Activated CD4-positive, alpha-beta T cell treated with anti-CD3 and anti-CD28 coated beads, Interleukin-2, amount 10 ng/mL, durations not matched to agents 7 days and 5 days (primary cell): ENCODE measurements around the gene ACSS1. TPM values are rescaled to one million over a fixed set of nuclear protein-coding genes. Genes with fewer than 3 reads are reported as not detected.
A peak's percentile ranks its signal among the peaks of the same experiment; 100 is the strongest.

Source experiments
- CTCF ChIA-PET: fragments of 350-600 bp; sonication (Branson Sonifier 250); formaldehyde crosslinking; loops from one replicate; lab custom pipeline; 2021; ENCODE audit warnings: antibody characterized with exemption; lab: Charles Lee
- POLR2A ChIA-PET: fragments of 350-600 bp; sonication (Branson Sonifier 250); formaldehyde crosslinking; loops from one replicate; lab custom pipeline; 2021; ENCODE audit warnings: antibody characterized with exemption; lab: Charles Lee
- DNase-seq: peaks from one replicate; pipeline ENCODE4 v3.0.0-alpha.2; 2020
- H3K27ac Mint-ChIP-seq: one replicate; pipeline ENCODE4 v1.8.0; 2021; ENCODE audit warnings: mild to moderate bottlenecking, moderate library complexity, mixed read lengths
- H3K27me3 Mint-ChIP-seq: one replicate; pipeline ENCODE4 v1.8.0; 2021; ENCODE audit warnings: mixed read lengths
- H3K36me3 Mint-ChIP-seq: one replicate; pipeline ENCODE4 v1.8.0; 2021; ENCODE audit warnings: low read depth, mixed read lengths
- H3K4me1 Mint-ChIP-seq: one replicate; pipeline ENCODE4 v1.8.0; 2021; ENCODE audit warnings: mixed read lengths
- H3K4me3 Mint-ChIP-seq: one replicate; pipeline ENCODE4 v1.8.0; 2021; ENCODE audit warnings: mild to moderate bottlenecking, moderate library complexity, mixed read lengths
- H3K9me3 Mint-ChIP-seq: one replicate; pipeline ENCODE4 v1.8.0; 2021; ENCODE audit warnings: mixed read lengths
- total RNA-seq, 2 experiments: library from RNA; stranded (reverse); gene quantifications; one replicate each; pipeline ENCODE4 v1.2.3, GENCODE V29; 2021

The ACSS1 gene
- total RNA-seq, 2 experiments from 2014 or later, result 41.1 to 54.1 TPM

- no peak overlapping the region for H3K4me3 Mint-ChIP-seq
- H3K27ac Mint-ChIP-seq, result no peak overlapping the region
- ChIA-PET CTCF (interaction anchor here (0.6 kb wide), 1 partner anchor 73 kb away, joined by 6 read pairs; no protein-coding TSS in a partner anchor), POLR2A (no interaction called here)
- H3K36me3 Mint-ChIP-seq, result no peaks in the 10 kb centered on the region
- peaks cover 81% of the 10 kb centered on the region for H3K27me3 Mint-ChIP-seq
- peaks cover 3% of the 10 kb centered on the region for H3K4me1 Mint-ChIP-seq
- DNase-seq, result no peak
- H3K9me3 Mint-ChIP-seq, result no peaks in the 10 kb centered on the region
Observed at GRCh38 chr20:25073544-25073943, 15.6 kb upstream of the ACSS1 start.

- Mint-ChIP-seq H3K27me3 (peaks cover 73% of the 10 kb centered on the region), H3K9me3 (no peaks in the 10 kb centered on the region), H3K27ac (no peak overlapping the region), H3K4me3 (no peak overlapping the region), H3K36me3 (no peaks in the 10 kb centered on the region), H3K4me1 (peaks cover 3% of the 10 kb centered on the region)
- DNase-seq, result no peak
- POLR2A ChIA-PET, result no interaction called here
- CTCF ChIA-PET, result no interaction called here
Observed at GRCh38 chr20:25072226-25072811, 14.4 kb upstream of the ACSS1 start.

GRCh38 chr20:25071734-25072133, 13.8 kb upstream of the ACSS1 start:
- Mint-ChIP-seq H3K4me1 (peaks cover under 1% of the 10 kb centered on the region), H3K36me3 (no peaks in the 10 kb centered on the region), H3K27ac (no peak overlapping the region), H3K4me3 (no peak overlapping the region), H3K27me3 (peaks cover 68% of the 10 kb centered on the region), H3K9me3 (no peaks in the 10 kb centered on the region)
- DNase-seq, result no peak
- CTCF ChIA-PET, result interaction anchor here (1.2 kb wide), 1 partner anchor 9 kb away, joined by 4 read pairs; no protein-coding TSS in a partner anchor
- POLR2A ChIA-PET, result no interaction called here

- ChIA-PET CTCF (interaction anchor here (0.6 to 1.2 kb wide), 3 partner anchors 8 to 702 kb away, joined by 3 to 4 read pairs (median 3); no protein-coding TSS in a partner anchor), POLR2A (no interaction called here)
- H3K27ac Mint-ChIP-seq, result no peak overlapping the region
- H3K4me3 Mint-ChIP-seq, result no peak overlapping the region
- no peaks in the 10 kb centered on the region for H3K36me3 Mint-ChIP-seq
- H3K9me3 Mint-ChIP-seq, result no peaks in the 10 kb centered on the region
- H3K27me3 Mint-ChIP-seq, result peaks cover 61% of the 10 kb centered on the region
- DNase-seq, result no peak
- H3K4me1 Mint-ChIP-seq, result peaks cover 1% of the 10 kb centered on the region
Observed at GRCh38 chr20:25070821-25071473, 13.0 kb upstream of the ACSS1 start.

GRCh38 chr20:25067102-25067987, 9.4 kb upstream of the ACSS1 start:
- CTCF ChIA-PET, result interaction anchor here (1.0 kb wide), 1 partner anchor 11 kb away, joined by 3 read pairs; no protein-coding TSS in a partner anchor
- H3K36me3 Mint-ChIP-seq, result no peaks in the 10 kb centered on the region
- no peak overlapping the region for H3K4me3 Mint-ChIP-seq
- DNase-seq, result no peak
- peaks cover 38% of the 10 kb centered on the region for H3K27me3 Mint-ChIP-seq
- POLR2A ChIA-PET, result no interaction called here
- no peaks in the 10 kb centered on the region for H3K9me3 Mint-ChIP-seq
- H3K4me1 Mint-ChIP-seq, result peaks cover 3% of the 10 kb centered on the region
- no peak overlapping the region for H3K27ac Mint-ChIP-seq

GRCh38 chr20:25066386-25066785, 8.4 kb upstream of the ACSS1 start:
- no peak overlapping the region for H3K4me3 Mint-ChIP-seq
- CTCF ChIA-PET, result interaction anchor here (1.2 to 5.6 kb wide), 2 partner anchors 71 to 85 kb away, joined by 3 to 50 read pairs; no protein-coding TSS in a partner anchor
- no peaks in the 10 kb centered on the region for H3K9me3 Mint-ChIP-seq
- no peak for DNase-seq
- H3K36me3 Mint-ChIP-seq, result no peaks in the 10 kb centered on the region
- H3K27ac Mint-ChIP-seq, result no peak overlapping the region
- POLR2A ChIA-PET, result no interaction called here
- H3K27me3 Mint-ChIP-seq, result peaks cover 33% of the 10 kb centered on the region
- peaks cover 3% of the 10 kb centered on the region for H3K4me1 Mint-ChIP-seq

- Mint-ChIP-seq H3K27ac (no peak overlapping the region), H3K4me3 (no peak overlapping the region), H3K4me1 (peaks cover 3% of the 10 kb centered on the region), H3K27me3 (peaks cover 33% of the 10 kb centered on the region), H3K9me3 (no peaks in the 10 kb centered on the region), H3K36me3 (no peaks in the 10 kb centered on the region)
- DNase-seq, result peak; percentile 69
- POLR2A ChIA-PET, result no interaction called here
- CTCF ChIA-PET, result interaction anchor here (0.8 to 5.6 kb wide), 4 partner anchors 61 to 84 kb away, joined by 3 to 50 read pairs (median 3); no protein-coding TSS in a partner anchor
Observed at GRCh38 chr20:25065625-25066338, 7.8 kb upstream of the ACSS1 start.

- H3K27ac Mint-ChIP-seq, result no peak overlapping the region
- no peak overlapping the region for H3K4me3 Mint-ChIP-seq
- H3K27me3 Mint-ChIP-seq, result peaks cover 33% of the 10 kb centered on the region
- no peaks in the 10 kb centered on the region for H3K36me3 Mint-ChIP-seq
- no peak for DNase-seq
- CTCF ChIA-PET, result interaction anchor here (0.8 to 5.6 kb wide), 6 partner anchors 32 to 147 kb away, joined by 3 to 50 read pairs (median 4); no protein-coding TSS in a partner anchor
- POLR2A ChIA-PET, result no interaction called here
- H3K9me3 Mint-ChIP-seq, result no peaks in the 10 kb centered on the region
- peaks cover 8% of the 10 kb centered on the region for H3K4me1 Mint-ChIP-seq
Observed at GRCh38 chr20:25065072-25065624, 7.2 kb upstream of the ACSS1 start.

- CTCF ChIA-PET, result interaction anchor here (1.3 to 5.6 kb wide), 4 partner anchors 31 to 147 kb away, joined by 3 to 50 read pairs (median 6); no protein-coding TSS in a partner anchor
Observed at GRCh38 chr20:25064561-25065071, 6.7 kb upstream of the ACSS1 start.

GRCh38 chr20:25063981-25064380, 6.0 kb upstream of the ACSS1 start:
- ChIA-PET POLR2A (no interaction called here), CTCF (interaction anchor here (1.5 to 5.6 kb wide), 3 partner anchors 31 to 146 kb away, joined by 4 to 50 read pairs (median 9); no protein-coding TSS in a partner anchor)
- H3K4me3 Mint-ChIP-seq, result no peak overlapping the region
- no peaks in the 10 kb centered on the region for H3K9me3 Mint-ChIP-seq
- no peak for DNase-seq
- H3K27me3 Mint-ChIP-seq, result peaks cover 23% of the 10 kb centered on the region
- no peaks in the 10 kb centered on the region for H3K36me3 Mint-ChIP-seq
- H3K27ac Mint-ChIP-seq, result no peak overlapping the region
- peaks cover 17% of the 10 kb centered on the region for H3K4me1 Mint-ChIP-seq

More at GRCh38 chr20:25064561-25065071, 6.7 kb upstream of the ACSS1 start:
- Mint-ChIP-seq H3K4me3 (no peak overlapping the region), H3K9me3 (no peaks in the 10 kb centered on the region), H3K4me1 (peaks cover 11% of the 10 kb centered on the region), H3K36me3 (no peaks in the 10 kb centered on the region), H3K27me3 (peaks cover 28% of the 10 kb centered on the region), H3K27ac (no peak overlapping the region)
- POLR2A ChIA-PET, result no interaction called here
- DNase-seq, result no peak

- Mint-ChIP-seq H3K36me3 (no peaks in the 10 kb centered on the region), H3K27ac (no peak overlapping the region), H3K27me3 (peaks cover 22% of the 10 kb centered on the region), H3K4me1 (peaks cover 20% of the 10 kb centered on the region), H3K9me3 (no peaks in the 10 kb centered on the region), H3K4me3 (no peak overlapping the region)
- DNase-seq, result no peak
- POLR2A ChIA-PET, result no interaction called here
- CTCF ChIA-PET, result interaction anchor here (1.5 to 5.6 kb wide), 4 partner anchors 8 to 146 kb away, joined by 4 to 50 read pairs (median 6); no protein-coding TSS in a partner anchor
Observed at GRCh38 chr20:25063546-25063945, 5.6 kb upstream of the ACSS1 start.
